HCEC 1CT (cell line): Measurements from ENCODE around the gene RERE.
"Not testable (repeated sequence)": the region's sequence is repeated elsewhere in the genome, so short reads cannot be mapped to it uniquely, and the experiment has no call there.

Source experiments
- DNase-seq: peaks from one replicate; pipeline ENCODE4 v3.0.0-alpha.2; 2017

The RERE gene

GRCh38 chr1:8841395-8841794, 24.0 kb upstream of the RERE start:
- no peak for DNase-seq

DNA sequence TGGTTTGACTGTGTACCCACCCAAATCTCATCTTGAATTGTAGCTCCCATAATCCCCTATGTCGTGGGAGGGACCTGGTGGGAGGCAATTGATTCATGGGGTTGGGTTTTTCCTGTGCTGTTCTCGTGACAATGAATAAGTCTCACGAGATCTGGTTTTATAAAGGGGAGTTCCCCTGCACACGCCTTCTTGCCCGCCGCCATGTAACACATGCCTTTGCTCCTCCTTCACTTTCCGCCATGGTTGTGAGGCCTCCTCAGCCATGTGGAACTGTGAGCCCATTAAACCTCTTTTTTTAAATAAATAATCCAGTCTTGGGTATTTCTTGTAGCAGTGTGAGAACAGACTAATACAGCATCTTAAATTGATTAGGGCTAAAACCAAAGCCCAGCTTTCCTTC, 22.6 kb upstream of the RERE start:
- DNase-seq = no peak

DNA sequence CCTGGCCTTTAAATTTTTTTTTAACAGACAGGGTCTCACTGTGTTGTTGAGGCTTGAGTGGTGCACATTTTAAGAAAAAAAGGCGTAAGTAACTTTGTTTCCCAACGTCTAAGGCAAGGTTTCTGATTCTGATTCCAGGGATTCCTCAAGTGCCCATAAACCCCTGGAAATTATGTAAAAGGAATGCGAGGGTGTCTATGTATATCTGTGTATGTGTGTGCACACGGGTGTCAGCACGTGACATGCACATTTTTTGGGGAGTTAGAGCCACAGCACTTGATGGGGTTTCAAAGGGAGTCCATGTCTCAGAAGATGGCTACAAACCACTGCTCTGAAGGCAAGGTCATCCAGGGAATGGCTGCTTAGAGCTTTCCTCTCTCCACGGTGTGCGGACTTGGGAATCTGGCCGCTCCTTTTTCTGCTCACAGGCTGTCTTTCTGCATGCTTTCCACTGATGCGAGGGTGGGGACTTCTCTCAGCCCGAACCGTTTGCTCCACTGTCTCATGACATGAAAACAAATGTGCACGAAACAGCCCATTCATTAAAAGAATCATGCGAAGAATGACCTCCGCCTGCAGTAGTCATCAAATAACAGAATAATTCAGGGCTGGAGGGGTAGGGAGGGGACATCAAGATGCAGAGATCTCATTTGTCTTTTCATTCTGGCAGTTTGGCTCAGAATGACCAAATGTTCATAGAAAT, 18.7 kb upstream of the RERE start:
- no peak for DNase-seq

GRCh38 chr1:8831340-8831739, 13.9 kb upstream of the RERE start:
- no peak for DNase-seq

DNA sequence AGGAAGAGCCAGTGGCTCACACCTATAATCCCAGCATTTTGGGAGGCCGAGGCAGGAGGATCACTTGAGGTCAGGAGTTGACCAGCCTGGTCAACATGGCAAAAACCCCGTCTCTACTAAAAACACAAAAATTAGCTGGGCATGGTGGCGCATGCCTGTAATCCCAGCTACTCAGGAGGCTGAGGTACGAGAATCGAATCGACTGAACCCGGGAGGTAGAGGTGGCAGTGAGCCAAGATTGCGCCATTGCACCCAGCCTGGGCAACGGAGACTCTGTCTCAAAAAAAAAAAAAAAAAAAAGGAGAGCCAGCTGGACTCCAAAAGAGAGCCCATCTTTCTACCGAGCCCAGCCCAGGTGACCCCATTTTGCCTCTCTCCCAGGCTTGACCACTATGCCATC, 13.3 kb upstream of the RERE start:
- DNase-seq = not testable (repeated sequence)

DNA sequence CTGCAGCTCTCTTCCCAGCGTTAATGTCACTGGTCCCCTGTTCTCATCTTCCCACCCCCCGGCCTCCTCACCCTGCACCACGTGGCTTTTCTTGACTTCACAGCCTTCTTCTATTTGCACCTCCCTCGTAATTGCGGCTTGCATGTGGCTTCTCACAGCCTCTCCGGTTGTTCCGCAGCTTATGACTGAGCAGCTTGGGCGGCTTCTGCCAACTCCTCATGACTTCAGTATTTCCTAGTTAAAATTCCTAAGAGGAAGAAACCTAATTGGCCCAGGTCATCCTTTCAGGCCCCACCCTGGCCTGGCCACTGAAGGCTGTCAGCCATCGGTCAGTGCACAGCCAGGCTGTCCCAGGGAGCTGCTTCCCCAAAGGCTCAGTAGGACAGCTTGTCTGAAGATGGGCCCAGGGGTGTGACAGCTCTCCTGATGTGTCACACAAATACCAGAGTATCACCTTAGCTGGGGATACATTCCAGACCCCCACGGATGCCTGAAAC, 8.6 kb upstream of the RERE start:
- no peak for DNase-seq

- DNase-seq = no peak
Observed at GRCh38 chr1:8823295-8823664, 5.8 kb upstream of the RERE start.

DNA sequence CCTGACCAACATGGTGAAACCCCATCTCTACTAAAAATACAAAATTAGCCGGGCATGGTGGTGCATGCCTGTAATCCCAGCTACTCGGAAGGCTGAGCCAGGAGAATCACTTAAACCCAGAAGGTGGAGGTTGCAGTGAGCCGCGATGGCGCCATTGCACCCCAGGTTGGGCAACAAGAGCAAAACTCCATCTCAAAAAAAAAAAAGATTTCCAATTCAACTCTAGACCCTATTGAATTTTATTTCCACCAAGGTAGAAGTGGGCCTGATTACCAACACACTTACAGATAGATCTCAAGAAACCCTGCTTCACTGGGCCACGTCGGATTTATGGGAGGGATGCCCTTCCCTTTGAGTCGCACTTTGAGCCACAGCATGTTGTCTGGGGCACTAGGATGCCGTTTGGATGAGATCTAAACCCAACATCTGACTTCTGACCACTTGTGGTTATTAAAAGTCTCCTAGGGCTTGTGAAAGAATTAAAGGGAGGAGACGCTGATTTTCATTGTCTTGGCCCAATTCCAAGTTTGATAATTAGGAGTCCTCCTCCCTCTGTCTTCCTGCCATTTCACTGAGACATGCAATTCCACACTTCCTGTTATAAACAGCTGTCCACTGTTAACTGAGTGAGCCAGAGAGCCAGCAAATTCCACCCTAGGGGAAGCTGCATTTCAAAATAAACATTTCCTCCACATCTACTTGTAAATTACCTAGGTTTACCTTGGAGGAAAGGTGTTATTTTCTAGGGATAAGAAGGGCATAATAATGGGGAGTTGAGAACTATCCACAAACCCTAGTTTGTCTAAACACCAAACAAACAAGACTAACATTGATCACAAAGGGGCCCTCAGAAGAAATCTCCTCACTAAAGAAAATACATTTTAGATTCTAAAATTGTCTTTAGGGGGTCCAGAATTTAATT, 5.2 kb upstream of the RERE start:
- peak; percentile 87 for DNase-seq

GRCh38 chr1:8821084-8821483, 3.6 kb upstream of the RERE start:
- DNase-seq = no peak

- not testable (repeated sequence) for DNase-seq
Observed at GRCh38 chr1:8818789-8819188, 1.3 kb upstream of the RERE start.

DNA sequence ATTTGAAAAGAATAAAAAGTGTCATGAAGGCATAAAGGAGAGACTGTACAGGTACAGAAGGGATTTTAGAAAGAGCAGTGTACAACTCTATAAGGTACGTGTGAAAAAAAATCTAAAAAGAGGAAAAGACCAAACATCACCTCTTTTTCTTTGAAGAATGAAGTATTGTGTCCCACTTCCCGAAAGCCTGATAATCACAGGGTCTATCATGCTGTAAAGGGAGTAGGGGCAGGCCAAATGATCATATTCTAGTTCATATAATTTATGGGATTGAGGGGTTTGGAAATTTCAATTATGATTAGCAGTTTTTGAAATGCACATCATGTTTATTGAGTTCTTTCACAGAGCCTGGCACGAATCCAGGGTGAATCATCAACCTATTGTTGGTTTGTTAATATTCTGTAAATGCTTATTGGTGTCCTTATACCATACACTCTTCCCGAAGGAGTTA, 910 bp upstream of the RERE start:
- DNase-seq = peak; percentile 75

DNA sequence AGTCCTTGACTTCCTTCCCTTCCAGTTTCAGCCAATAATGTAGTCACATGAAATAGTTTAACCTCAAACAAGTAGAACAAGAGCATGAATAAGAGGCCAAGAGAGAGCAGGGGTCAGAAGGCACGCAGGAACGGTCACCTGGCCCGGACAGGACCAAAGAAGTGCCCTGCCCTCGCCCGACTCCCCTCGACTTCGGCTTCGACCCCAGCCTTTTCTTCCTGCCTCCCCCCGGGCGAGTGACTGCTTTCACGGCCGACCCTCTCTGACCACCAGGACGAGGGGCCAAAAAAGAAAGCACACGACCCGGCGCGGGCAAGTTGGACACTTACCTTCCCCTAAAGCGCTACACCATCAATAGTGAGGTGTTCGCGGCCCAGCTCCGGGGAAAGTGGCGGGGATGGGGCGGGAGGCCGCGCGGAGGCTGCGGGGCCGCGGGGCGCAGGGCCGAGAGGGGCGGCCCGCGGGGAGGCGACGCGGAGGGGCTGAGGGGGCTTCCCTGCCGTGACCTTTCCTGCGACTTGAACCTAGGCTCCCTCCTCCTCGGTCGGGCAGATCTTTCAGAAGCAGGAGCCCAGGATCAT, 519 bp downstream of the RERE start:
- peak; percentile 34 for DNase-seq

- peak; percentile 47 for DNase-seq
Observed at GRCh38 chr1:8816264-8816663, 1.2 kb downstream of the RERE start.

DNA sequence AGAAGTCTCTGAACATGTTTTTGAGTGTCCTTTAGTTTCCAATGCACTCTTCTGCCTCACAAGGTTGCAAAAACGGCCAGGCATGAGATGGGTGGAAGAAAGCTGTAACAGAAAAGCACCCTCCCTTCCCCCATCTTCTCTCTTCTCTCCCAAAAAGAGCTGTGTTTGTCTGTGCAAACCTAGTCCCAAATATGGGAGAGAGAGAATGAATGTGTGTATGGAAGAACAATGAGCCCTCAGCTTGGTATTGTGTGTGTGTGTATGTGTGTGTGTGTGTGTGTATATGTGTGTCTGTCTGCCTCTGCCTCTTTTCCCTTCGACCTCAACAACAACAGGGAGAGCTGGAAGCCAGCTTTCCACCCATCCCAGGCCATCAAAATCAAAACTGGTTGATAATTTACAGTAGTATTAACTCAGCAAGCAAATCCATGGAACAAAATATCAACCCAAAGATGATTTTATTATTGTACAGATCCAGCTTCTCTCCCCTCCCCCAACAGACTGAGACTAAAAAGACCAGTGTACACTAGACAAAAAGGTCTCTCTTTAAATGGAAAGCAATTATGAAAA, 1.8 kb downstream of the RERE start:
- peak; percentile 13 for DNase-seq

DNA sequence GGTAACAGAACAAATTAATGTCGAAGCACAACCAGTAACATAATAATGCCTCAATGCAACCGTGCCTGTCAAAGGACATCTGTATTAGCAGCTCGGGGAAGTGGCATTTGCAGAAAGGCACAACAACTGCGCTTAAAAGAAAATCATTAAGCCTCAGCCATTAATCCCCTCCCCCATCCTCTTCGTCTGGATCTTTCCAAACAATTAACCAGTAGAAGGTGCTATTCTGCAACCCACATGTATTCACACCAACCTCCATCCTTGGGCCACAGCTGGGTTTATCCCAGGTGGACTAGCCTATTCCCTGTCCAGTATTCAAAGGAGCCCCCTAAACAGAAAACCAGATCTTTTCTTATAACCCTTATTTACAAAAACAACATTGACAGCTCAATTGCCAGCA, 2.6 kb downstream of the RERE start:
- no peak for DNase-seq

DNA sequence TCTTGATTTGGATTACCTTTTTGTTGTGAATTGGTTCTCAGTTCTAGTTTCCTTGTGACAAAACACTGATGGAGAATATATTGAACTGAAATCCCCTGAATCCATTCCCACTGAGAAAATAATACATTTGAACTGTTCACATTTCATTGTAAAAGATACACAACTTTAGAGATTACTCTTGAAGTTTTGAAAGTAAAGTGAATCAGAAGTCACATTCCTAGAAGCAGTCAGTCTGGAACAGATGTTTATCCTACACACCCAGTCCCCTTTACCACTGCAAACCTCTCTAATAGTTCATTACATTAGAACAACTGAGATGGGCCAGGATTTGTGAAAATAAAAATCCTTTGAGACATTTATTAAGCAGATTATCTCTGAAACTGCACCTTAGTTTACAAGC, 3.4 kb downstream of the RERE start:
- no peak for DNase-seq

GRCh38 chr1:8813016-8813763, 4.2 kb downstream of the RERE start:
- DNase-seq = peak; percentile 27

GRCh38 chr1:8812081-8812480, 5.4 kb downstream of the RERE start:
- DNase-seq = no peak

DNA sequence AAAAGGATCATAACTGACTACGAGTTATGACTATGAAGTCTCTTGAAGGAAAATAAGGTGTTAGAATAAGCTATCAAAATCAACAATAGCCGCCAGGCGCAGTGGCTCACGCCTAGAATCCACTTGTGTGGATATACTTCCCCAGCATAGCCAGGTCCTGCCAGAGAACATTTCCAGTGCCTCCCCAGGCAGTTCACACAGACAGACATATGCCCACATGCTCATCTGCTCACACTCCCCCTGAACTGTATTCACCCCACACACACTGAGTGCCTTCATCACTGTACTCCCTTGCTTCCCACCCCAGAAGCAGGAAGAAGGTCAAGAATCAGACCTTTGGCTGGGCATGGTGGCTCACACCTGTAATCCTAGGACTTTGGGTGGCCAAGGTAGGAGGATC, 6.5 kb downstream of the RERE start:
- no peak for DNase-seq

- peak; percentile 32 for DNase-seq
Observed at GRCh38 chr1:8809342-8809736, 8.1 kb downstream of the RERE start.

DNA sequence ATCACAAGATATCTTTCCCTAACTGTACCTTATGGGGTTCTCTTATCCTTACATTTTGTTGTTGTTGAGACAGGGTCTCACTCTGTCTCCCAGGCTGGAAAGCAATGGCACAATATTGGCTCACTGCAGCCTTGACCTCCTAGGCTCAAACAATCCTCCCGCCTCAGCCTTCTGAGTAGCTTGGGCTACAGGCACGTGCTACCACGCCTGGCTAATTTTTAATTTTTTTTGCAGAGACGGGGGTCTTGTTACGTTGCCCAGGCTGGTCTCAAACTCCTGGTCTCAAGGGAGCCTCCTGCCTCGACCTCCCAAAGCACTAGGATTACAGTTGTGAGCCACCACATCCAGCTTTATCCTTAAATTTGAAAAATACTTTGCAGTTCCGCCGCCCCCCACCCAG, 10.4 kb downstream of the RERE start:
- no peak for DNase-seq

DNA sequence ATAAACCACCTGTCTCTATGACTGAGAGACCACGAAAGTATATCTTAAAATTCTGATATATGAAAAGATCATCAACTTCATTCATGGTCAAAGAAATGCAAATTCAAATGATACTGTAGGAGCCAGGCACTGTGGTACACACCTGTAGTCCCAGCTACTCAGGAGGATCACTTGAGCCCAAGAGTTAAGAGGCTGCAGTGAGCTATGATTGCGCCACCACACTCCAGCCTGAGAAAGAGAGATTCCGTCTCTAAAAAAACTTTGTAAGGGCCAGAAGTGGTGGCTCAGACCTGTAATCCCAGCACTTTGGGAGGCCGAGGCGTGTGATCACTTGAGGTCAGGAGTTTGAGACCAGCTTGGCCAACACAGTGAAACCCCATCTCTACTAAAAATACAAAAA, 17.0 kb downstream of the RERE start:
- DNase-seq = no peak

DNA sequence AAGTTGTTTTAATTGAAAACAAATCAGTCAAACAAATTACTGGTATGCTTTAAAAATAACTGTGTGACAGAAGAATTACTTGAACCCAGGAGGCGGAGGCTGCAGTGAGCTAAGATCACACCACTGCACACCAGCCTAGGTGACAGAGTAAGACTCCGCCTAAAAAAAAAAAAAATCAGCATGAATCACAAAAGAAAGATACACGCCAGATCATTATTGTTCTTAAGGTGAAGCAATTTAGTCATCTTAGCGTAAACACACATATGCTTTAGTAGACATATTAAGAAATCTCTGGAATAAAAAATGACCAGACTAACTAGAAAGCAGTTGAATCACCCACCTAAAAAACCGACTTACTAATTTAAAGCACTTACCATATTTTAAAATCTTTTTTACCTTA, 20.2 kb downstream of the RERE start:
- peak; percentile 80 for DNase-seq
